Esophagus (tissue), 2 donors: ENCODE measurements around the gene HCK. TPM values are rescaled to one million over a fixed set of nuclear protein-coding genes. Genes with fewer than 3 reads are reported as not detected.
A peak's percentile ranks its signal among the peaks of the same experiment; 100 is the strongest.
"Not testable (repeated sequence)": the region's sequence is repeated elsewhere in the genome, so short reads cannot be mapped to it uniquely, and the experiment has no call there.

Experiments used
- H3K27ac ChIP-seq, 2 donors: one replicate each; pipeline ENCODE4 v1.5.1; 2013; ENCODE audit warnings: low read depth in 2 of 2, mild to moderate bottlenecking in 2 of 2, inconsistent platforms in 1 of 2, low read length in 1 of 2, moderate library complexity in 1 of 2
- H3K27me3 ChIP-seq, 2 donors: one replicate each; pipeline ENCODE4 v1.6.1; 2013; ENCODE audit warnings: low read length in 2 of 2, control low read depth in 1 of 2, mild to moderate bottlenecking in 1 of 2; ENCODE audit not compliant: insufficient read depth in 2 of 2, control insufficient read depth in 1 of 2
- H3K36me3 ChIP-seq, 2 donors: one replicate each; pipeline ENCODE4 v1.6.1; 2013; ENCODE audit warnings: low read length in 1 of 2; ENCODE audit not compliant: control insufficient read depth in 2 of 2, insufficient read depth in 2 of 2
- H3K4me1 ChIP-seq, 2 donors: one replicate each; pipeline ENCODE4 v1.6.1; 2013; ENCODE audit warnings: low read length in 1 of 2; ENCODE audit not compliant: control insufficient read depth in 2 of 2, insufficient read depth in 2 of 2
- H3K4me3 ChIP-seq, 2 donors: one replicate each; pipeline ENCODE4 v1.5.1; 2013; ENCODE audit warnings: low read length in 2 of 2, mild to moderate bottlenecking in 2 of 2, low read depth in 1 of 2, moderate library complexity in 1 of 2
- H3K9me3 ChIP-seq, 2 donors: one replicate each; pipeline ENCODE4 v1.6.1; 2013; ENCODE audit warnings: mild to moderate bottlenecking in 2 of 2, low read depth in 1 of 2, low read length in 1 of 2, moderate library complexity in 1 of 2; ENCODE audit not compliant: control insufficient read depth in 2 of 2, insufficient read depth in 1 of 2
- WGBS, 2 donors: extraction: QIAGEN DNeasy Blood & Tissue Kit; methylation state at CpG; one replicate each; pipeline ENCODE4 v1.1.7; 2013; 5-methylcytosine and 5-hydroxymethylcytosine counted together
- polyA plus RNA-seq, 2 donors: library from polyadenylated mRNA; stranded (reverse); fragments of 200-250 nt; gene quantifications; one replicate each; pipeline ENCODE4 v1.2.3, GENCODE V29; 2013
- donor health status: healthy with polysubstance abuse.
- donor health status: Bipolar disorder and iron deficiency.

HCK gene
- polyA plus RNA-seq, 2 donors, result 1.3 to 2.9 TPM

GRCh38 chr20:32111753-32112152 lies 59.7 kb downstream of the HCK start:
- H3K9me3 ChIP-seq, result no peaks in the 10 kb centered on the region
- peaks cover 0 to 3% of the 10 kb centered on the region in 2 donors for H3K4me1 ChIP-seq
- no peaks in the 10 kb centered on the region for H3K36me3 ChIP-seq
- H3K27me3 ChIP-seq, result no peaks in the 10 kb centered on the region
- WGBS, 2 donors, result 92 to 98% methylated on average over 3 of the region's 3 CpGs
- H3K4me3 ChIP-seq, result no peak overlapping the region
- peak overlapping the region; percentile 38 to 92 for H3K27ac ChIP-seq

- Histone ChIP-seq H3K4me3 (no peak overlapping the region), H3K36me3 (no peaks in the 10 kb centered on the region), H3K9me3 (no peaks in the 10 kb centered on the region), H3K27ac (peak overlapping the region; percentile 71 to 92), H3K4me1 (peaks cover 0 to 3% of the 10 kb centered on the region in 2 donors), H3K27me3 (no peaks in the 10 kb centered on the region)
- 44 to 53% methylated on average over 5 of the region's 5 CpGs for WGBS, 2 donors
Observed at GRCh38 chr20:32112841-32113240, 60.8 kb downstream of the HCK start.

- no peak overlapping the region for H3K27ac ChIP-seq
- H3K27me3 ChIP-seq, result no peaks in the 10 kb centered on the region
- no peak overlapping the region for H3K4me3 ChIP-seq
- no peaks in the 10 kb centered on the region for H3K36me3 ChIP-seq
- WGBS, 2 donors, result 84 to 87% methylated on average over 2 of the region's 2 CpGs
- H3K9me3 ChIP-seq, result no peaks in the 10 kb centered on the region
- H3K4me1 ChIP-seq, result peaks cover 0 to 3% of the 10 kb centered on the region in 2 donors
Observed at GRCh38 chr20:32113591-32114260, 61.7 kb downstream of the HCK start.

GRCh38 chr20:32114305-32114960 lies 62.4 kb downstream of the HCK start:
- Histone ChIP-seq H3K4me1 (peaks cover 0 to 3% of the 10 kb centered on the region in 2 donors), H3K36me3 (no peaks in the 10 kb centered on the region), H3K4me3 (no peak overlapping the region), H3K9me3 (no peaks in the 10 kb centered on the region), H3K27ac (peak overlapping the region in 1 of 2 donors; percentile 47), H3K27me3 (no peaks in the 10 kb centered on the region)
- 74% methylated on average over 8 of the region's 8 CpGs for WGBS, 2 donors

- Histone ChIP-seq H3K4me1 (peaks cover 0 to 3% of the 10 kb centered on the region in 2 donors), H3K36me3 (no peaks in the 10 kb centered on the region), H3K27ac (peak overlapping the region in 1 of 2 donors; percentile 54), H3K4me3 (no peak overlapping the region), H3K27me3 (no peaks in the 10 kb centered on the region), H3K9me3 (no peaks in the 10 kb centered on the region)
- 44 to 50% methylated on average over 5 of the region's 5 CpGs for WGBS, 2 donors
Observed at GRCh38 chr20:32115211-32115767, 63.2 kb downstream of the HCK start.

GRCh38 chr20:32116079-32116521 lies 64.1 kb downstream of the HCK start:
- no peaks in the 10 kb centered on the region for H3K9me3 ChIP-seq
- H3K27me3 ChIP-seq, result no peaks in the 10 kb centered on the region
- no peak overlapping the region for H3K27ac ChIP-seq
- 72 to 76% methylated on average over 6 of the region's 6 CpGs for WGBS, 2 donors
- no peak overlapping the region for H3K4me3 ChIP-seq
- peaks cover 0 to 3% of the 10 kb centered on the region in 2 donors for H3K4me1 ChIP-seq
- H3K36me3 ChIP-seq, result no peaks in the 10 kb centered on the region

GRCh38 chr20:32116796-32117195 lies 64.8 kb downstream of the HCK start:
- H3K36me3 ChIP-seq, H3K27me3 ChIP-seq, H3K27ac ChIP-seq, H3K9me3 ChIP-seq, H3K4me1 ChIP-seq, H3K4me3 ChIP-seq: not testable (repeated sequence)
- 94% methylated on average over 6 of the region's 6 CpGs for WGBS, 2 donors

GRCh38 chr20:32118427-32118826 lies 66.4 kb downstream of the HCK start:
- H3K36me3 ChIP-seq, H3K4me3 ChIP-seq, H3K4me1 ChIP-seq, H3K9me3 ChIP-seq, H3K27me3 ChIP-seq, H3K27ac ChIP-seq: not testable (repeated sequence)
- 93 to 96% methylated on average over 5 of the region's 5 CpGs for WGBS, 2 donors

- Histone ChIP-seq H3K27ac (no peak overlapping the region), H3K4me1 (no peaks in the 10 kb centered on the region), H3K4me3 (no peak overlapping the region), H3K36me3 (no peaks in the 10 kb centered on the region), H3K9me3 (no peaks in the 10 kb centered on the region), H3K27me3 (no peaks in the 10 kb centered on the region)
- WGBS, 2 donors, result 93 to 96% methylated on average over 2 of the region's 2 CpGs
Observed at GRCh38 chr20:32119734-32120133, 67.7 kb downstream of the HCK start.
